ENCODE data around the gene PRSS53. TPM values are rescaled to one million over a fixed set of nuclear protein-coding genes. Genes with fewer than 3 reads are reported as not detected.

Gene PRSS53
- polyA plus RNA-seq, 4 donors, result 1.2 to 4.7 (median 1.7) TPM

GRCh38 chr16:31127182-31127581, 38.4 kb upstream of the PRSS53 start:
- peaks cover 4 to 49% (median 11%) of the 10 kb centered on the region in 3 donors for H3K4me1 ChIP-seq (ENCODE audit: control insufficient read depth in 3 of 3, insufficient read depth in 2 of 3, low read depth in 1 of 3, low read length in 2 of 3)
- DNase-seq (no peak), FAIRE-seq (no peak)
- H3K4me3 ChIP-seq (ENCODE audit: low read depth in 1 of 3, low read length in 3 of 3), result no peak overlapping the region
- H3K27me3 ChIP-seq (ENCODE audit: control insufficient read depth in 3 of 3, insufficient read depth in 3 of 3, low read length in 3 of 3), result no peaks in the 10 kb centered on the region
- H3K27ac ChIP-seq (ENCODE audit: low read depth in 1 of 3, low read length in 2 of 3), result peak overlapping the region; percentile 90 to 98 (median 94)
- peaks cover 0 to 75% (median 3%) of the 10 kb centered on the region in 3 donors for H3K36me3 ChIP-seq (ENCODE audit: control insufficient read depth in 3 of 3, insufficient read depth in 2 of 3, low read depth in 1 of 3, low read length in 3 of 3)
- H3K9me3 ChIP-seq (ENCODE audit: control insufficient read depth in 2 of 2, insufficient read depth in 1 of 2, low read depth in 1 of 2, low read length in 1 of 2), result no peaks in the 10 kb centered on the region
- WGBS, 3 donors, result 90 to 95% (median 94%) methylated on average over 12 to 13 of the region's 13 CpGs

DNA sequence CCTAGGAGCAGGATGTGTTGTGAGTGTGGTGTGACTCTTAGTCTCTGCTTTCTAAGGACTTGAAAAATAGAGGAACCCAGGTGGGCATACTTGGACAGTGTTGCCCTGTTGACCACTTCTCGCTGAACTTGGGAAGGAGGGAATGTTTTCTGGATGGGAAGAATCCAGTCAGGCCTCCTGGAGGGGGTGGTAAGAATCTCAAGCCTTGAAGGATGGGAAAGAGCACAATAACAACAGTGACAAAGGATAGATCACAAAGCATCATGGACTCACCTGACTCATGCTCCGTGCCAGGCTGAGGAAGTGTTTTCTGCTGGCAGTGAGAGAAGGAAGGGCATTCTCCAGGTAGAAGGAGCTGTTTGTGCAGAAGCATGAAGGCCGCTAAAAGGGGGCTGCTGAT, 37.1 kb upstream of the PRSS53 start:
- no peak for FAIRE-seq
- Histone ChIP-seq H3K4me1 (ENCODE audit: control insufficient read depth in 3 of 3, insufficient read depth in 2 of 3, low read depth in 1 of 3, low read length in 2 of 3) (peaks cover 4 to 36% (median 10%) of the 10 kb centered on the region in 3 donors), H3K36me3 (ENCODE audit: control insufficient read depth in 3 of 3, insufficient read depth in 2 of 3, low read depth in 1 of 3, low read length in 3 of 3) (peaks cover 3 to 72% (median 3%) of the 10 kb centered on the region in 3 donors), H3K9me3 (ENCODE audit: control insufficient read depth in 2 of 2, insufficient read depth in 1 of 2, low read depth in 1 of 2, low read length in 1 of 2) (no peaks in the 10 kb centered on the region), H3K4me3 (ENCODE audit: low read depth in 1 of 3, low read length in 3 of 3) (no peak overlapping the region), H3K27ac (ENCODE audit: low read depth in 1 of 3, low read length in 2 of 3) (no peak overlapping the region), H3K27me3 (ENCODE audit: control insufficient read depth in 3 of 3, insufficient read depth in 3 of 3, low read length in 3 of 3) (no peaks in the 10 kb centered on the region)
- WGBS, 3 donors, result 91 to 97% (median 97%) methylated on average over 3 of the region's 3 CpGs
- DNase-seq, result no peak

- H3K36me3 ChIP-seq (ENCODE audit: control insufficient read depth in 3 of 3, insufficient read depth in 2 of 3, low read depth in 1 of 3, low read length in 3 of 3), result peaks cover 6 to 55% (median 7%) of the 10 kb centered on the region in 3 donors
- no peak overlapping the region for H3K4me3 ChIP-seq (ENCODE audit: low read depth in 1 of 3, low read length in 3 of 3)
- DNase-seq (no peak), FAIRE-seq (no peak)
- 91 to 94% (median 92%) methylated on average over 16 of the region's 16 CpGs for WGBS, 3 donors
- H3K27me3 ChIP-seq (ENCODE audit: control insufficient read depth in 3 of 3, insufficient read depth in 3 of 3, low read length in 3 of 3), result no peaks in the 10 kb centered on the region
- H3K27ac ChIP-seq (ENCODE audit: low read depth in 1 of 3, low read length in 2 of 3), result no peak overlapping the region
- H3K9me3 ChIP-seq (ENCODE audit: control insufficient read depth in 2 of 2, insufficient read depth in 1 of 2, low read depth in 1 of 2, low read length in 1 of 2), result no peaks in the 10 kb centered on the region
- peaks cover 0 to 16% (median 0%) of the 10 kb centered on the region in 3 donors for H3K4me1 ChIP-seq (ENCODE audit: control insufficient read depth in 3 of 3, insufficient read depth in 2 of 3, low read depth in 1 of 3, low read length in 2 of 3)
These were observed 31.4 kb upstream of the PRSS53 start for GRCh38 chr16:31120129-31120528.

- peak overlapping the region; percentile 62 to 84 (median 70) for H3K4me3 ChIP-seq (ENCODE audit: low read depth in 1 of 3, low read length in 3 of 3)
- H3K9me3 ChIP-seq (ENCODE audit: control insufficient read depth in 2 of 2, insufficient read depth in 1 of 2, low read depth in 1 of 2, low read length in 1 of 2), result no peaks in the 10 kb centered on the region
- DNase-seq, result peak in 1 of 2 donors; percentile 59
- peaks cover 4 to 50% (median 6%) of the 10 kb centered on the region in 3 donors for H3K36me3 ChIP-seq (ENCODE audit: control insufficient read depth in 3 of 3, insufficient read depth in 2 of 3, low read depth in 1 of 3, low read length in 3 of 3)
- H3K27ac ChIP-seq (ENCODE audit: low read depth in 1 of 3, low read length in 2 of 3), result peak overlapping the region; percentile 91 to 99 (median 96)
- no peaks in the 10 kb centered on the region for H3K27me3 ChIP-seq (ENCODE audit: control insufficient read depth in 3 of 3, insufficient read depth in 3 of 3, low read length in 3 of 3)
- peaks cover 0 to 22% (median 0%) of the 10 kb centered on the region in 3 donors for H3K4me1 ChIP-seq (ENCODE audit: control insufficient read depth in 3 of 3, insufficient read depth in 2 of 3, low read depth in 1 of 3, low read length in 2 of 3)
- 46 to 56% (median 50%) methylated on average over 9 of the region's 9 CpGs for WGBS, 3 donors
- no peak for FAIRE-seq
These were observed 29.7 kb upstream of the PRSS53 start for GRCh38 chr16:31118223-31119155.

- 0% methylated on average over 53 to 68 of the region's 68 CpGs for WGBS, 3 donors
- Histone ChIP-seq H3K36me3 (ENCODE audit: control insufficient read depth in 3 of 3, insufficient read depth in 2 of 3, low read depth in 1 of 3, low read length in 3 of 3) (peaks cover 4 to 49% (median 6%) of the 10 kb centered on the region in 3 donors), H3K27ac (ENCODE audit: low read depth in 1 of 3, low read length in 2 of 3) (peak within 1 kb of the TSS; percentile 91 to 99 (median 96)), H3K4me1 (ENCODE audit: control insufficient read depth in 3 of 3, insufficient read depth in 2 of 3, low read depth in 1 of 3, low read length in 2 of 3) (peaks cover 0 to 24% (median 2%) of the 10 kb centered on the region in 3 donors), H3K4me3 (ENCODE audit: low read depth in 1 of 3, low read length in 3 of 3) (peak within 1 kb of the TSS; percentile 62 to 84 (median 70)), H3K27me3 (ENCODE audit: control insufficient read depth in 3 of 3, insufficient read depth in 3 of 3, low read length in 3 of 3) (no peaks in the 10 kb centered on the region), H3K9me3 (ENCODE audit: control insufficient read depth in 2 of 2, insufficient read depth in 1 of 2, low read depth in 1 of 2, low read length in 1 of 2) (no peaks in the 10 kb centered on the region)
- FAIRE-seq, result no peak
- peak; percentile 98 to 99 for DNase-seq
These were observed 28.9 kb upstream of the PRSS53 start, which contains the start of gene KAT8 for GRCh38 chr16:31117384-31118222. KAT8 (plus strand) TSS chr16:31117664; CDS start chr16:31117682, 18 bp downstream.

- H3K4me1 ChIP-seq (ENCODE audit: control insufficient read depth in 3 of 3, insufficient read depth in 2 of 3, low read depth in 1 of 3, low read length in 2 of 3), result peaks cover 0 to 24% (median 2%) of the 10 kb centered on the region in 3 donors
- 83 to 86% (median 83%) methylated on average over 8 of the region's 8 CpGs for WGBS, 3 donors
- no peak for FAIRE-seq
These were observed 25.7 kb upstream of the PRSS53 start for GRCh38 chr16:31114468-31114867.

GRCh38 chr16:31113121-31114120, 24.7 kb upstream of the PRSS53 start:
- peak overlapping the region in 2 of 3 donors; percentile 16 to 43 for H3K27ac ChIP-seq (ENCODE audit: low read depth in 1 of 3, low read length in 2 of 3)
- H3K4me3 ChIP-seq (ENCODE audit: low read depth in 1 of 3, low read length in 3 of 3), result no peak overlapping the region
- DNase-seq (peak; percentile 38 to 67), FAIRE-seq (no peak)
- H3K27me3 ChIP-seq (ENCODE audit: control insufficient read depth in 3 of 3, insufficient read depth in 3 of 3, low read length in 3 of 3), result no peaks in the 10 kb centered on the region
- H3K9me3 ChIP-seq (ENCODE audit: control insufficient read depth in 2 of 2, insufficient read depth in 1 of 2, low read depth in 1 of 2, low read length in 1 of 2), result no peaks in the 10 kb centered on the region
- H3K36me3 ChIP-seq (ENCODE audit: control insufficient read depth in 3 of 3, insufficient read depth in 2 of 3, low read depth in 1 of 3, low read length in 3 of 3), result peaks cover 0 to 48% (median 5%) of the 10 kb centered on the region in 3 donors
- 59 to 69% (median 63%) methylated on average over 5 of the region's 5 CpGs for WGBS, 3 donors
- H3K4me1 ChIP-seq (ENCODE audit: control insufficient read depth in 3 of 3, insufficient read depth in 2 of 3, low read depth in 1 of 3, low read length in 2 of 3), result peaks cover 0 to 17% (median 2%) of the 10 kb centered on the region in 3 donors

More at GRCh38 chr16:31114468-31114867, 25.7 kb upstream of the PRSS53 start:
- Histone ChIP-seq H3K4me3 (ENCODE audit: low read depth in 1 of 3, low read length in 3 of 3) (no peak overlapping the region), H3K27me3 (ENCODE audit: control insufficient read depth in 3 of 3, insufficient read depth in 3 of 3, low read length in 3 of 3) (no peaks in the 10 kb centered on the region), H3K27ac (ENCODE audit: low read depth in 1 of 3, low read length in 2 of 3) (peak overlapping the region in 2 of 3 donors; percentile 15 to 34), H3K9me3 (ENCODE audit: control insufficient read depth in 2 of 2, insufficient read depth in 1 of 2, low read depth in 1 of 2, low read length in 1 of 2) (no peaks in the 10 kb centered on the region), H3K36me3 (ENCODE audit: control insufficient read depth in 3 of 3, insufficient read depth in 2 of 3, low read depth in 1 of 3, low read length in 3 of 3) (peaks cover 0 to 54% (median 5%) of the 10 kb centered on the region in 3 donors)
- no peak for DNase-seq
